ENCODE measurements around the gene QPRT.

- TF ChIP-seq CTCF (conservative IDR thresholded peaks at IDR 0.05; ENCODE audit: low read depth, low read length) (no peak), EZH2 (IDR thresholded peaks at IDR 0.05; ENCODE audit: borderline replicate concordance, low read depth, low read length, poor library complexity, severe bottlenecking) (no peak)
These were observed 35.4 kb downstream of the QPRT start for GRCh38 chr16:29714396-29714795.

All from A673 (cell line).